Subcutaneous adipose tissue (tissue), 4 donors: ENCODE measurements around the gene MAGI1. TPM values are rescaled to one million over a fixed set of nuclear protein-coding genes. Genes with fewer than 3 reads are reported as not detected.

Experiments used
- total RNA-seq, 4 donors: library from RNA; depleted of rRNA; stranded (reverse); fragments of >200 nt; gene quantifications; one replicate each; pipeline ENCODE4 v1.1.0, GENCODE V29; 2016
- TF ChIP-seq, protein P1 (sequence below): fragments of 450-650 bp; IDR thresholded peaks from one replicate; pipeline ENCODE4 v1.5.1; 2016; ENCODE audit warnings: low read depth, mild to moderate bottlenecking, control low read depth, antibody characterized with exemption, moderate library complexity

MAGI1 gene
- total RNA-seq, 4 donors from 2014 or later, result 15.3 to 56.9 (median 35.4) TPM

- TF ChIP-seq, protein P1, sequence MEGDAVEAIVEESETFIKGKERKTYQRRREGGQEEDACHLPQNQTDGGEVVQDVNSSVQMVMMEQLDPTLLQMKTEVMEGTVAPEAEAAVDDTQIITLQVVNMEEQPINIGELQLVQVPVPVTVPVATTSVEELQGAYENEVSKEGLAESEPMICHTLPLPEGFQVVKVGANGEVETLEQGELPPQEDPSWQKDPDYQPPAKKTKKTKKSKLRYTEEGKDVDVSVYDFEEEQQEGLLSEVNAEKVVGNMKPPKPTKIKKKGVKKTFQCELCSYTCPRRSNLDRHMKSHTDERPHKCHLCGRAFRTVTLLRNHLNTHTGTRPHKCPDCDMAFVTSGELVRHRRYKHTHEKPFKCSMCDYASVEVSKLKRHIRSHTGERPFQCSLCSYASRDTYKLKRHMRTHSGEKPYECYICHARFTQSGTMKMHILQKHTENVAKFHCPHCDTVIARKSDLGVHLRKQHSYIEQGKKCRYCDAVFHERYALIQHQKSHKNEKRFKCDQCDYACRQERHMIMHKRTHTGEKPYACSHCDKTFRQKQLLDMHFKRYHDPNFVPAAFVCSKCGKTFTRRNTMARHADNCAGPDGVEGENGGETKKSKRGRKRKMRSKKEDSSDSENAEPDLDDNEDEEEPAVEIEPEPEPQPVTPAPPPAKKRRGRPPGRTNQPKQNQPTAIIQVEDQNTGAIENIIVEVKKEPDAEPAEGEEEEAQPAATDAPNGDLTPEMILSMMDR, result no peak
Observed at GRCh38 chr3:65706776-65707568, 331.7 kb downstream of the MAGI1 start.

GRCh38 chr3:65706301-65706700 lies 332.4 kb downstream of the MAGI1 start:
- TF ChIP-seq, protein P1, result no peak

- TF ChIP-seq, protein P1, result no peak
Observed at GRCh38 chr3:65703820-65704219, 334.9 kb downstream of the MAGI1 start.

DNA sequence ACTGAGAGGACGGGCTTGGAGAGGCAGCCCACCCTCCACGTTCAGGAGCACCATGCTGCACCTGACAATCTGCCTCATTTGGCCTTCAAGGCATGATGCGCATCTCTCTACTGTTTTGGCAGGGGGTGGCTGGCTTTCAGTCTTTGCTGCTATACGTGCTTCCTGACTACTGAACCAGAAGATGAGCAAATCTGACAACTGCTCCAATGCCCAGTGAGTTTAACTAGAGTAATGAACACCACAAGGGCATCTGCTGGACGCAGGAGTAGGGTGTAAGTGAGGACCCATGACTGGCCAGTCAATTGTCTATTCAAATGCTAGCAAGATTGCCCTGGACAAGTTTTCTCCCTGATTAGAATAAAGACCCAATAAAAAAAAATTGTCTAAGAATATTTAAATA lies 335.7 kb downstream of the MAGI1 start:
- TF ChIP-seq, protein P1, result no peak

- TF ChIP-seq, protein P1, result no peak
Observed at GRCh38 chr3:65702202-65702601, 336.5 kb downstream of the MAGI1 start.

GRCh38 chr3:65701516-65701915 lies 337.2 kb downstream of the MAGI1 start:
- TF ChIP-seq, protein P1, result no peak

DNA sequence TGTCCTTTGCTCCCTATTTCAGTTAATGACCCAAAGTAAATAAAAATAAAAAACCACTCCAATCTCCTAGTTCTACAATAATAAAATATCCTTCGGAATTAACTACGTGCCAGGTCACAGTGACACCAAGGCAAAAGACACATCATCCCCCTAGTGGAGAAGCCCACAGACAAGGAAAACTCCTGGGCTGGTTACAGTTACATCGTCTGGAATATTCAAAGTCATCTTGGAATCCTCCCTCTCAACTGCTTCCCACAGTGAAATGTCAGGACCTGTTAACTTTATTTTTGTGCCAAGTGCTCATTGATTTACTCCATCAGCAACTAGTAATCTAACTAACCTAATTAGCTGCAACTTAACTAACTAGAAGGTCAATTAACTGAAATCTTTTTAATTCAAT lies 349.3 kb downstream of the MAGI1 start:
- TF ChIP-seq, protein P1, result no peak
